C4-2B (cell line): Measurements from ENCODE around the gene DUSP1.

Experiments used
- CTCF ChIP-seq: fragments of 450-650 bp; conservative IDR thresholded peaks from 2 replicates; pipeline ENCODE4 v1.5.1; 2017; ENCODE audit warnings: mild to moderate bottlenecking
- ZFX ChIP-seq: fragments of 450-650 bp; IDR thresholded peaks from 2 replicates; pipeline ENCODE4 v1.6.1; 2017

GRCh38 chr5:172728481-172729241, 42.3 kb downstream of the DUSP1 start:
- TF ChIP-seq CTCF, result no peak
- TF ChIP-seq ZFX, result no peak
